Suprapubic skin (tissue), 3 donors: ENCODE measurements around the gene COL26A1.

Source experiments
- EP300 ChIP-seq: sonication (generic); formaldehyde crosslinking; IDR thresholded peaks from one replicate; pipeline ENCODE4 v1.6.1; 2017; ENCODE audit warnings: antibody characterized with exemption
- TF ChIP-seq, protein P1 (sequence below), 2 donors: fragments of 200-600 bp in 1 of 2; fragments of 450-650 bp in 1 of 2; sonication (generic) in 1 of 2; IDR thresholded peaks; one replicate each; pipeline ENCODE4 v1.5.1; 2016 to 2019; ENCODE audit warnings: antibody characterized with exemption in 2 of 2, mild to moderate bottlenecking in 1 of 2, moderate library complexity in 1 of 2

DNA sequence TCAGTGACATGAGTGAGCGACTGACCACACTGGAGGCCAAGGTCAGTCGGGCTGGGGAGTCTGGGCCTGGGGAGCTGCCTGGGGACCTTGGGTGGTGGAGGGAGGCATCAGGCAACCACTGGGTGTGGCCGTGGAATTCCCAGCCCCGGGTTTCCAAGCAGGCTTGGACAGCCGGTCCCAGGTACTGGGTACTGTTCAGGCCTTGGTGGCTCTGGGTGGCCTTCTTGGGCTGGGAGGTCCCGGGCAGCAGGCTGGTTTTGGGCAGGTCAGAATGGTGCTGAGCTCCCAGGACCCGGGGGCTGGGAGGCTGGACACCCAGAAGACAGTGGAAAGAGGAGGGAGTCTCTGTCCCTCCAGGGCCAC, 170.4 kb downstream of the COL26A1 start:
- no peak for TF ChIP-seq EP300
- TF ChIP-seq, protein P1, sequence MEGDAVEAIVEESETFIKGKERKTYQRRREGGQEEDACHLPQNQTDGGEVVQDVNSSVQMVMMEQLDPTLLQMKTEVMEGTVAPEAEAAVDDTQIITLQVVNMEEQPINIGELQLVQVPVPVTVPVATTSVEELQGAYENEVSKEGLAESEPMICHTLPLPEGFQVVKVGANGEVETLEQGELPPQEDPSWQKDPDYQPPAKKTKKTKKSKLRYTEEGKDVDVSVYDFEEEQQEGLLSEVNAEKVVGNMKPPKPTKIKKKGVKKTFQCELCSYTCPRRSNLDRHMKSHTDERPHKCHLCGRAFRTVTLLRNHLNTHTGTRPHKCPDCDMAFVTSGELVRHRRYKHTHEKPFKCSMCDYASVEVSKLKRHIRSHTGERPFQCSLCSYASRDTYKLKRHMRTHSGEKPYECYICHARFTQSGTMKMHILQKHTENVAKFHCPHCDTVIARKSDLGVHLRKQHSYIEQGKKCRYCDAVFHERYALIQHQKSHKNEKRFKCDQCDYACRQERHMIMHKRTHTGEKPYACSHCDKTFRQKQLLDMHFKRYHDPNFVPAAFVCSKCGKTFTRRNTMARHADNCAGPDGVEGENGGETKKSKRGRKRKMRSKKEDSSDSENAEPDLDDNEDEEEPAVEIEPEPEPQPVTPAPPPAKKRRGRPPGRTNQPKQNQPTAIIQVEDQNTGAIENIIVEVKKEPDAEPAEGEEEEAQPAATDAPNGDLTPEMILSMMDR (IDR thresholded peaks at IDR 0.05), result no peak
